ENCODE results near the gene KLC1. TPM values are rescaled to one million over a fixed set of nuclear protein-coding genes. Genes with fewer than 3 reads are reported as not detected.
A peak's percentile ranks its signal among the peaks of the same experiment; 100 is the strongest.

The KLC1 gene
- total RNA-seq, 2 donors from 2014 or later = 199 to 292 TPM

DNA sequence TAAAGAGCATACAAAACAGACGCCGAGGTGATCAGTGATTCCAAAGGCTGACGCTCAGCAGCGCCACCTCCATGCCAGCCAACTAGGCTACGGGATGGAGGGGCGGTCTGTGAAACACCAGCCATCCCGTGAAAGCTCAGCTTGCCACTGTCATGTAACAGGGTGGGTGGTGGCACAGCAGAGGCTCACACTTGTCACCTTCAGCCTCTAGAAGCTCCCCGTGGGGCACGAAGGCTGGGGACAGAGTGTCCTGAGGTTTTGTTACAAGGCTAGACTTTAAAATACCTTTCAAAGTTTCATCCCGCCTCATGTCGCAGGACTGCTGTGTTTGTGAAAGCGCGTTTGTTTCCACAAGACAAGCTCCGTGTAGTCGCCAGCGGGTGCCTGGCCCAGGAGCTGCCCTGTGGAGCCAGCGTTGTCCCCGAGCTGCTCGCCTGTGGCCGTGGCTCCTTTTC is 65.6 kb downstream of the KLC1 start:
- ATAC-seq (no peak), DNase-seq (no peak)
- TF ChIP-seq POLR2A (IDR thresholded peaks at IDR 0.05) = no peak
- TF ChIP-seq, protein P1, sequence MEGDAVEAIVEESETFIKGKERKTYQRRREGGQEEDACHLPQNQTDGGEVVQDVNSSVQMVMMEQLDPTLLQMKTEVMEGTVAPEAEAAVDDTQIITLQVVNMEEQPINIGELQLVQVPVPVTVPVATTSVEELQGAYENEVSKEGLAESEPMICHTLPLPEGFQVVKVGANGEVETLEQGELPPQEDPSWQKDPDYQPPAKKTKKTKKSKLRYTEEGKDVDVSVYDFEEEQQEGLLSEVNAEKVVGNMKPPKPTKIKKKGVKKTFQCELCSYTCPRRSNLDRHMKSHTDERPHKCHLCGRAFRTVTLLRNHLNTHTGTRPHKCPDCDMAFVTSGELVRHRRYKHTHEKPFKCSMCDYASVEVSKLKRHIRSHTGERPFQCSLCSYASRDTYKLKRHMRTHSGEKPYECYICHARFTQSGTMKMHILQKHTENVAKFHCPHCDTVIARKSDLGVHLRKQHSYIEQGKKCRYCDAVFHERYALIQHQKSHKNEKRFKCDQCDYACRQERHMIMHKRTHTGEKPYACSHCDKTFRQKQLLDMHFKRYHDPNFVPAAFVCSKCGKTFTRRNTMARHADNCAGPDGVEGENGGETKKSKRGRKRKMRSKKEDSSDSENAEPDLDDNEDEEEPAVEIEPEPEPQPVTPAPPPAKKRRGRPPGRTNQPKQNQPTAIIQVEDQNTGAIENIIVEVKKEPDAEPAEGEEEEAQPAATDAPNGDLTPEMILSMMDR (IDR thresholded peaks at IDR 0.05) = no peak
- Histone ChIP-seq H3K27me3 (no peaks in the 10 kb centered on the region), H3K36me3 (replicated peaks in 1 of 2; ENCODE audit: insufficient read depth in 1 of 2, low read depth in 2 of 2) (peaks cover 9% of the 10 kb centered on the region in 2 donors), H3K9me3 (no peaks in the 10 kb centered on the region), H3K27ac (no peak overlapping the region), H3K4me3 (no peak overlapping the region), H3K4me1 (peaks cover 21% of the 10 kb centered on the region)
- WGBS, 2 donors = 85 to 96% methylated on average over 18 to 20 of the region's 20 CpGs
- intact Hi-C loops (cut with DNase I) = no loop called here

DNA sequence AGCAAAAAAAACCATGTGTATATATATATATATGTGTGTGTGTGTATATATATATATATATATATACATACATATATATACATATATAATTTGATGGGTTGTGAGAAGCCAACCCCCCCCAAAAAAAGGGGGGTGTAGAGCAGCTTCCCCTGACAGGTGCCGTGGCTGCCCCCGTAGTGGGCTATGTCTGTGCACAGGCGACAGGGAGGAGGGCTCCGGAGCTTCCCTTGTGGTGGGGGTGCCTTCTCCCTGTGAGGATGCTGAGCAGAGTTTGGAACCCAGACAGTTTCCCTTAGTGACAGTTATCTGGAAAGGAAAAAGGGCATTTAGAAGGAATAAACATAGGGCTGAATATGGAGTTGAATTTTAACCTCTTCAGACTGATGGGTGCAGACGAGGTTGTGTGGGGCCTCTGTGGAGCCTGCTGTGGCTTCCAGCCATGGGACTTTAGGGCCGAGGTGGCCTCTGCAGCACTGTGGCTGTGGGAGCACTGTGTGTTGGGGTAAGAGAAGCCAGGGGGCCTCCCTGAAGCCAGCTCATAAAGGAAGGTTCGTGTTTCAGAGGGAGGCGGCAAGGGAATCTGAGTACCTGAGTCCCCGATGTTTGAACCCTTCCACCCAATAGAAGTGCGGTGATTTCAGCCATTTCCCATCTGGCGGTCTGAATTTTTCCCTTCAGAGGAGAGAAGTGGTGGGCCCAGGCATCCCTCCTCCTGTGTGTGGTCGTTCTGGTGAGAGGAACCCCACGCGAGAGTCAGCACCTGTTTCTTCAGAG is 66.5 kb downstream of the KLC1 start:
- 68 to 81% methylated on average over 12 of the region's 14 CpGs for whole genome bisulfite sequencing, 2 donors
- ATAC-seq (no peak), DNase-seq (no peak)
- intact Hi-C loops (cut with DNase I) = no loop called here
- peaks cover 9% of the 10 kb centered on the region in 2 donors for H3K36me3 ChIP-seq (replicated peaks in 1 of 2; ENCODE audit: insufficient read depth in 1 of 2, low read depth in 2 of 2)
- peaks cover 21% of the 10 kb centered on the region for H3K4me1 ChIP-seq
- no peak overlapping the region for H3K27ac ChIP-seq
- H3K4me3 ChIP-seq = no peak overlapping the region
- H3K9me3 ChIP-seq = no peaks in the 10 kb centered on the region
- no peaks in the 10 kb centered on the region for H3K27me3 ChIP-seq
- TF ChIP-seq, protein P1 (IDR thresholded peaks at IDR 0.05) = no peak
- no peak for TF ChIP-seq POLR2A (IDR thresholded peaks at IDR 0.05)

DNA sequence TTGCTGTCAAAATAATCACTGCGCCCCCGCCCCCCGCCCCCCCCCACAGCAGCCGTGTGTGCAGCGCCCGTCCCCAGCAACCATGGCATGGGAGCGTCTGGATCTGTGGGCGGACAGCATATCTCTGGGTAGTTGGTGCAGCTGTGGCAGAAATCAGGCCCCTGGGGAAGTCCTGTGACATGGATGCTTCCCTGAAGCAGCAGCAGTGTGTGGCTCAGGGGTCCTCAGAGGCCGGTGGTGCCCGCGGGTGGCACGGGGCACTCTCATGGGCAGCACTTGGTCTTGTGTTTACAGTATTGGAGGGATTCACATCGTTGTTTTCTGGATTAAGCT is 67.0 kb downstream of the KLC1 start:
- TF ChIP-seq, protein P1 (IDR thresholded peaks at IDR 0.05) = no peak
- TF ChIP-seq POLR2A (IDR thresholded peaks at IDR 0.05) = no peak
- Histone ChIP-seq H3K27me3 (no peaks in the 10 kb centered on the region), H3K27ac (no peak overlapping the region), H3K9me3 (no peaks in the 10 kb centered on the region), H3K4me3 (no peak overlapping the region), H3K36me3 (replicated peaks in 1 of 2; ENCODE audit: insufficient read depth in 1 of 2, low read depth in 2 of 2) (peaks cover 9% of the 10 kb centered on the region in 2 donors), H3K4me1 (peaks cover 21% of the 10 kb centered on the region)
- intact Hi-C loops (cut with DNase I) = no loop called here
- ATAC-seq (no peak), DNase-seq (peak in 1 of 4 donors; percentile 8)
- 67 to 79% methylated on average over 5 of the region's 13 CpGs for WGBS, 2 donors

DNA sequence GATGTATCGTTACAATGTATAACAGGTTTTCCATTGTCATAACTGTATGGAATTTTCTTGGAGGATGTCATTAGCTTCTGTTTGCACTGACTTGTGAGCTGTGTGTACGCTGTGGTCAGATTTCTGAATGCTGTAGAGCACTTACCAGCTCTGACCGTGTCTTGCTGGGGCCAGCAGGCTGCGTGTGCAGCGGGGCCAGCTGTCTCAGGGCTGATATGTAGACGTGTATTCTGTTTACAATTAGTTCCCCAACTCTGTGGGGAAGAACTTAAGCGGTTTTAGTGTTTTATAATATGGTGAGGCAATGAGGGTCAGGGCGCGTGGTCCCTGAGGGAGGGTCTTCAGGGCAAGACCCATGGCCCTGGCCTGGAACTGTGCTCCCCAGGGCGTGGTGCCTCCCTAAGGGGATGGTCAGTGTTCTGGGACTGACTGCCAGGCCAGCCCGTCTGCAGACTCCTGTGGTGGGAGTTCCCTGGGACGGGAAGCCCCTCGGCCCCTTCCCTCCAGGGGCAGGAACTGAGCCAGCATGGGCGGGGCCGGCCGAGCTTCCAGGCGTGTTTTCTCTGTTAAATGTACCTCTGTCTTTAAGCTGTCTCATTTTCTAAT is 67.6 kb downstream of the KLC1 start:
- intact Hi-C loops (cut with DNase I) = no loop called here
- peaks cover 21% of the 10 kb centered on the region for H3K4me1 ChIP-seq
- H3K27me3 ChIP-seq = no peaks in the 10 kb centered on the region
- no peaks in the 10 kb centered on the region for H3K9me3 ChIP-seq
- H3K27ac ChIP-seq = peak overlapping the region in 1 of 4 donors; percentile 24
- 66 to 71% methylated on average over 15 to 17 of the region's 17 CpGs for WGBS, 2 donors
- peak in 1 of 4 donors; percentile 26 for DNase-seq
- ATAC-seq = no peak
- H3K4me3 ChIP-seq = no peak overlapping the region
- TF ChIP-seq POLR2A (IDR thresholded peaks at IDR 0.05) = no peak
- H3K36me3 ChIP-seq (replicated peaks in 1 of 2; ENCODE audit: insufficient read depth in 1 of 2, low read depth in 2 of 2) = peaks cover 9% of the 10 kb centered on the region in 2 donors

DNA sequence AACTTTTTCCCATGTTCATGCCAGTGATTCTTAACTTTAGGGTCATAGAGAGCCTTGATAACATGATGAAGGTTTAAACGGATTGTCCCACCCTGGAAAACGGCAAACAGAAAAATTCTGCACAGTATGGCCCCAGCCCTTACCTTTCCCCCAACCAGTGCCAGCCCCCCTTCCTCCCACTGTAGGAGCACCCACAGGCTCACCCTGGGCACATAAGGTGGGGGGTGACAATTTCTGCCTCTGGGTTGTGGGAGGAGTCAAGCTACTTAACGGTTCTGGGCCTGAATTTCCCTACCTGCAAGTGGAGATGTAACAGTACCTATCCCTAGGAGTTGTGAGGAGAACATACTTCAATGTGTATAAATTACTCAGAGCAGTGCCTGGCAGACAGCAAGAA is 68.2 kb downstream of the KLC1 start:
- H3K27me3 ChIP-seq = no peaks in the 10 kb centered on the region
- intact Hi-C loops (cut with DNase I) = no loop called here
- DNase-seq (peak in 1 of 4 donors; percentile 5), ATAC-seq (no peak)
- no peak for TF ChIP-seq POLR2A (IDR thresholded peaks at IDR 0.05)
- TF ChIP-seq, protein P1 (IDR thresholded peaks at IDR 0.05) = no peak
- H3K9me3 ChIP-seq = no peaks in the 10 kb centered on the region
- WGBS, 2 donors = 49 to 60% methylated on average over 3 of the region's 3 CpGs
- peaks cover 9% of the 10 kb centered on the region in 2 donors for H3K36me3 ChIP-seq (replicated peaks in 1 of 2; ENCODE audit: insufficient read depth in 1 of 2, low read depth in 2 of 2)
- no peak overlapping the region for H3K4me3 ChIP-seq
- H3K4me1 ChIP-seq = peaks cover 21% of the 10 kb centered on the region
- H3K27ac ChIP-seq = no peak overlapping the region
